Measurements from ENCODE around the gene CRYL1. TPM values are rescaled to one million over a fixed set of nuclear protein-coding genes. Genes with fewer than 3 reads are reported as not detected.

CRYL1 gene
- total and polyA plus RNA-seq, 12 donors, result 10.6 to 68.0 (median 48.1) TPM

DNA sequence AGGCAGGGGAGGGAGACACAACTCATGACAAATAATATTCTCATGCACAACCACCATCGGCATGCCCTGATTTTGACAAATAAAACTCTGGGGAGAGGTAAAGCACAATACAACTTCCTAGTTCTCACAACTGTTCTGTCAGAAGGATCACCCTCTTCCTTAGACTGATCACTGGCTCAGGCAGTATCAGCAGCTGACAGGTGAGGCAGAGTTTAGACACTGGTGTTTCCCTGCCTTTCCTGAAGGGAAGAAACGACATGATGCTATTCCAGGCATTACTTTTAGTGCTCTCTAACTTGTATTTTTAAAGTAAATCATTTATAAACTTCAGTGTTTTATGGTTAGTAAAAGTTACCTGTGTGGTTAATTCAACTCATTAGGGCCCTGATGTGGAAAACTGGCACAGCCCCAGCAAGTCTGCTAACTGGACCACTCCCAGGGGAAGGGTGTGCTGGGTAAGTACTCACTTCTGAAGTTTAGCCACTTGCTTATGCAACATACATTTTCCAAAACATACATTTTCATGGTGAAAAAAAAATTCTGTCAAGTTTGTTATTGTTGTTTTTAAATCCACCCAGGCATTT lies 82.8 kb downstream of the CRYL1 start:
- TF ChIP-seq POLR2A (IDR thresholded peaks at IDR 0.05), result no peak
- no peak for TF ChIP-seq CTCF (IDR thresholded peaks at IDR 0.05)
- no peak overlapping the region for H3K4me3 ChIP-seq
- intact Hi-C loops (cut with DNase I), result no loop called here
- no peaks in the 10 kb centered on the region for H3K4me1 ChIP-seq (replicated peaks in 1 of 2)
- no peak for DNase-seq
- no peak overlapping the region for H3K27ac ChIP-seq
- H3K9me3 ChIP-seq (replicated peaks in 1 of 3), result no peaks in the 10 kb centered on the region
- 72 to 80% (median 78%) methylated on average over 2 of the region's 2 CpGs for WGBS, 4 donors
- H3K36me3 ChIP-seq (replicated peaks in 1 of 2), result no peaks in the 10 kb centered on the region
- H3K27me3 ChIP-seq, result no peaks in the 10 kb centered on the region

DNA sequence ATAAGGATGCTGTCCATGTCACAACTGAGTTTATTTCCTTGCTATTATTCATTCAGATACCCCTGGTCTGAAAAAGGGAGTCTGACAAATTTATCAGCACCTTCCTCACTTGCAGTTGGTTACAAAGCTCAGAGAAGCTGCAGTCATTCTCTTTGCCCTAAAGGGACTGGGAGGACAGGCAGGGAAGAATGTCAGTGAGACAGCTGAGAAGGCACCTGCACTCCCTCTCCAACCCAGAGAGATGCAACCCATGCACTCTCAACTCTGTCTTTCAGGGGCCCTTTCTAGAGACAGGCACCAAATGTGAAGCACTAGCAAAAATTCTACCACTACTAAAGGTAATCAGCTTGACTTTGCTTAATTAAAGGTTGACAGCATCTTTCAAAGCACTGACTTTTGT lies 83.3 kb downstream of the CRYL1 start:
- no peaks in the 10 kb centered on the region for H3K36me3 ChIP-seq (replicated peaks in 1 of 2)
- no peaks in the 10 kb centered on the region for H3K4me1 ChIP-seq (replicated peaks in 1 of 2)
- DNase-seq, result no peak
- H3K27me3 ChIP-seq, result no peaks in the 10 kb centered on the region
- no peak overlapping the region for H3K4me3 ChIP-seq
- no peaks in the 10 kb centered on the region for H3K9me3 ChIP-seq (replicated peaks in 1 of 3)
- TF ChIP-seq POLR2A (IDR thresholded peaks at IDR 0.05), result no peak
- TF ChIP-seq CTCF (IDR thresholded peaks at IDR 0.05), result no peak
- H3K27ac ChIP-seq, result no peak overlapping the region
- intact Hi-C loops (cut with DNase I), result no loop called here

GRCh38 chr13:20441879-20442278 lies 83.8 kb downstream of the CRYL1 start:
- H3K9me3 ChIP-seq (replicated peaks in 1 of 3), result no peaks in the 10 kb centered on the region
- H3K27me3 ChIP-seq, result no peaks in the 10 kb centered on the region
- no peak for TF ChIP-seq CTCF (IDR thresholded peaks at IDR 0.05)
- no peak for TF ChIP-seq POLR2A (IDR thresholded peaks at IDR 0.05)
- H3K4me3 ChIP-seq, result no peak overlapping the region
- H3K4me1 ChIP-seq (replicated peaks in 1 of 2), result no peaks in the 10 kb centered on the region
- WGBS, 4 donors, result 85 to 90% (median 88%) methylated on average over 2 of the region's 2 CpGs
- no peaks in the 10 kb centered on the region for H3K36me3 ChIP-seq (replicated peaks in 1 of 2)
- no peak for DNase-seq
- no peak overlapping the region for H3K27ac ChIP-seq
- intact Hi-C loops (cut with DNase I), result no loop called here

GRCh38 chr13:20441056-20441455 lies 84.6 kb downstream of the CRYL1 start:
- DNase-seq, result no peak
- H3K27me3 ChIP-seq, result no peaks in the 10 kb centered on the region
- no peak overlapping the region for H3K27ac ChIP-seq
- no peaks in the 10 kb centered on the region for H3K4me1 ChIP-seq (replicated peaks in 1 of 2)
- no peaks in the 10 kb centered on the region for H3K36me3 ChIP-seq (replicated peaks in 1 of 2)
- WGBS, 4 donors, result 68 to 80% (median 74%) methylated on average over 5 of the region's 5 CpGs
- TF ChIP-seq CTCF (IDR thresholded peaks at IDR 0.05) (no peak), POLR2A (IDR thresholded peaks at IDR 0.05) (no peak)
- H3K9me3 ChIP-seq (replicated peaks in 1 of 3), result no peaks in the 10 kb centered on the region
- H3K4me3 ChIP-seq, result no peak overlapping the region
- intact Hi-C loops (cut with DNase I), result no loop called here

Data from adrenal gland (tissue), 12 donors.